HS-27A (cell line): ENCODE measurements around the gene ASTE1.
"Not testable (repeated sequence)": the region's sequence is repeated elsewhere in the genome, so short reads cannot be mapped to it uniquely, and the experiment has no call there.

Experiments
- DNase-seq: peaks from one replicate; pipeline ENCODE4 v3.0.0-alpha.2; 2012; ENCODE audit warnings: low read depth, missing footprints

The ASTE1 gene

DNA sequence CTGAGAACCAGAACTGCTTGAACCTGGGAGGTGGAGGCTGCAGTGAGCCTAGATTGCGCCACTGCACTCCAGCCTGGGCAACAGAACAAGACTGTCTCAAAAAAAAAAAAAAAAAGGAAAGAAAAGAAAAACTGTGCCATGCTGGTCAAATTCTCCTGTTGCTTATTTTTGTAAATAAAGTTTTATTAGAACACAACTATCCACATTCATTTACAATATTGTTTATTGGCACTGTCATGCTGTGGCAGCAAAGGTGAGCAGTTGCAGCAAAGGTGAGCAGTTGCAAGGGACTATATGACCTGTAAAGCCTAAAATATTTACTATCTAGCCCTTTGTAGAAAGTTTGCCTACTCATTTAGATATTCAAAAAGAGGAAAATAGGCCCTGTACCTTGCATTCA is 18.3 kb downstream of the ASTE1 start:
- no peak for DNase-seq

DNA sequence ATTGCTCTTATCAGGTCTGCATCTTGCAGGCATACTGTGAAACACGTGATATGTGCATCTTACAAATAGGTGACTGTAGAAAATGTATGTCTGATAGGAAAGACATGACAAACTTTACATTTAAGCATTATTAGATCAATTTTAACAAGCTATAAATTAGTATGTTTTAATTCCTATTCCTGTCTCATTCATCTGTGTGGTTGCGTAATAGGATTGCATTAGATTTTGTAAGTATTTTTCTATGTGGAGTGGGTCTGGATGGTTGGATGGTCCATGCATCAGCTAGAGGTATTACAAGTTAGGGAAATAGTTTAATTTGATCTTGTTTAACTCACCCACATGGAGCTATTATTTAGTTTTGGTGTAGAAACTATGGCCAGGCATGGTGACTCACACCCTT is 18.8 kb downstream of the ASTE1 start:
- no peak for DNase-seq

DNA sequence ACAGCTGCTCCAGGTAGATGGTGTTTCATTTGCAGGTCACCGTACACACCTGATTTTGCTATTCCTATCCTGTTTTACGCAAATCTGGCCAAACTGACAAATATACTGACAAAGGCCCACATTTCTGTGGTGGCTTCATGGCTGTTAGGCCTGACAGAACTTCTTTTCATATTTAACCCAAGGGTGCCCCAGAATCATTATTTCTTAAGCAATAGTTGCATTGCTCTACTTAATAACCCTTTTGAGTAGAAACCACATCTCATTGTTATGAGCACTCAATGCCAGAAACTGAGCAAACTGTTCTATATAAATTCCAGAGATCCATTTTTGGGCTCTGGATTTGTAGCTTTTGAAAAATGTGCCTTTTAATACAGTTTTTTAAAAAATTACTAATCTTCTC is 19.4 kb downstream of the ASTE1 start:
- no peak for DNase-seq

DNA sequence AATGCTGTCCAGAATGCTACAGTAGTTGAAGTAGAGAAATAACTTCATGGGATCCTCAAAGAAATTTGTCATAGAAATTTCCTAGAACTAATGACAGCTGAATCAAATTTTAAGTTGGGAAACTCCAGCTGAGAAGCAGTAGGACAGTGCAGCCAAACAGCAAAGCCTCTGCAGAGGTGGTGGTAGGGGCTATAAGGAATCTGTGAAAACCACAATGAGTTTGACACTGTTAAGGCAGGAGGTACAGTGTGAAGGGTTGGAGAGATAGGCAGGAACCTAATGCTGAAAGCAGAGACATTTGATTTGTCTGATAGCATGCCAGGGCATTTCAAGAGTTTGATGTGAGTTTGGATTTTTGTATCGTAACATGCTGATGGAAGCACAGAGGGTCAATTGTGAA is 22.0 kb downstream of the ASTE1 start:
- no peak for DNase-seq

DNA sequence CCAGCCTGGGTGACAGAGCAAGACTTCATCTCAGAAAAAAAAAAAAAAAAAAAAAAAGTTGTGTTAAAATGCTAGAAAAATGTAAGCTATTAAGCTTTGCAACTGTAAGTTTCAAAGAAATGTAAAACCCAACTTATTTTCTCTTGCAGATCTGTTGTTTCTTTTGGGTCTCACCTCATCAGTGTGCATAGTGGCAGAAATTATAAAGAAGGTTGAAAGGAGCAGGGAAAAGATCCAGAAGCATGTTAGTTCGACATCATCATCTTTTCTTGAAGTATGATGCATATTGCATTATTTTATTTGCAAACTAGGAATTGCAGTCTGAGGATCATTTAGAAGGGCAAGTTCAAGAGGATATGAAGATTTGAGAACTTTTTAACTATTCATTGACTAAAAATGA is 25.6 kb downstream of the ASTE1 start:
- no peak for DNase-seq

DNA sequence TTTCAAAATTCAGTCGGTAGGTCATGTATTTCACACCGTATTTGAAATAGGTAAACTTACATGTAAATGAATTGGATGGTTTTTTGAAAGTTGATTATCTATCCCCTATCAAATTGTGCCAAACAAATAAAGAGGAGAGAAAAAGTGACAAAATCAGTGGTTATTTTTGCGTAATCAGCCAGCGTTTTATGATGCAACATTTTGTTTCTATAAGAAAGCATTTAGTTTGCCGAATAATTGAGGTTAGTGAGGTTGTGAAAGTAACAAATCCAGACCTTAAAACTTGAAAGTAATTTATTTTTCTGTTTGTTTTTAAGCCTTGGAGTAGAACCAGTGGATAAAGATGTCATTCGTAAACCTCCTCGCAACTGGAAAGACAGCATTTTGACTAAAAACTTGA is 29.3 kb downstream of the ASTE1 start:
- DNase-seq, result no peak

DNA sequence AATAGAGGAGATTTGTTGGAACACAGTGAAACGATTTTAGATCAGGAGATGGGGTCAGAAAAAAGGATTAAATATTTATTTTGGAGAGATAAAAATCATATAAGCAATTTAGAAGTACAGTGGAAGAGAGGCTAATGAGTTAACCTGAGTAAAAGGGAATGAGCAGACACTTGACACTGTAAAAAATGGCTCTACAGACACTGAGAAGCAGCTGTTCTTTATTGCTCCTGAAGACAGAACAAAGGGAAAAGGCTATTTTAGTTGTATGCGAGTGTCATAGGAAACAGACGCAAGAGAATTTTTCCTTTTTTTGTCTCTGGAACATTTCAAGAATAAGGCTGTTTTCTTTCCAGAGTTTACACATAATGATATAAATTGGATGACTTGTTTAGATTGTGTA is 34.3 kb downstream of the ASTE1 start:
- no peak for DNase-seq

DNA sequence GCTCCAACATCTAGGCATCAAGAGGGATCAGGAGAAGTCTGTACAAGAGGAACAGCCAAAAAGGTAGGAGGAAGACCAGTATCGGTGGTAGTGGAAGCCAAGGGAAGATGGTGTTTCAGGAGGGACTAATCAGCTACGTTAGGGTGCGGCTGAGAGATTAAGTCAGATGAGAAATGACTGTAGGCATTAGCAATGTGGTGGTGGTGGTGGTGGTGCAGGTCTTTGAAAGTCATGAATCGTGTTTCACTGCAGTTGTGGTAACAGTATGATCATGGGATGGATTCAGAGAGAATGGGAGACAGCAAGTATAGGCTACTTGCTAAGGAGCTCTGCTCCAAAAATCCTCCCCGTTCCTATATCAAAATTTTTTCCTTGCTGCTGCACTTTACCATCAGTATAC is 35.5 kb downstream of the ASTE1 start:
- DNase-seq, result no peak

DNA sequence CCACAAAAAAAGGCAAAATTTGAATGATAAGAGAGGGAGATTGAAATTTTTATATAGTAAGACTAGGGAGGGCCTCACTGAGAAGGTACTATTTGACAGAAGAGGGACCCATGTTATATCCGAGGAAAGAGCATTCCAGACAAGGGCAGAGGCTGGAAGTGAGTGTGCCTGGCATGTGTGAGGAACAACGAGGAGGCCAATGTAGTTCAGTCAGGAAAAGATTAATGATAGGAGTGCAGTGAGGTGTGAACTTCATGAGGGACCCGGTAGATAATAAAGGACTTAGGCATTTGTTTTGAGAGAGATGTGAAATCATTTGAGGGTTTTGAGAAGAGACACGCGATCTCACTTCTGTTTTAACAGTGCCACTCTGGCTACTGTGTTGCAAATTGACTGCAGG is 36.3 kb downstream of the ASTE1 start:
- DNase-seq, result no peak

DNA sequence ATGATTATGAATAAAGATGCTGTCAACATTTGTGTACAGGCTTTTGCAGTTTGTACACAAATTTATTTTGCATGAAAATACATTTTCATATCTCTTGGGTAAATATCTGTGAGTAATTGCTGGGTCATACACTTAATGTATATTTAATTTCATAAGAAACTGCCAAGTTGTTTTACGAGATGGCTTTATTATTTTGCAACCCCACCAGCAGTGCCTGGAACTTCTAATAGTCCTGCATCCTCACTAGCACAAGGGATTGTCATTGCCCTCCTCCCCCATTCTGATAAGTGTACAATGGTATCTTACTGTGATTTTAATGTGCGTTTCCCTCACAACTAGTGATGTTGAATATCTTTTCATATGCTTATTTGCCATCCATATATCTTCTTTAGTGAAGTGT is 45.2 kb downstream of the ASTE1 start:
- DNase-seq, result no peak

DNA sequence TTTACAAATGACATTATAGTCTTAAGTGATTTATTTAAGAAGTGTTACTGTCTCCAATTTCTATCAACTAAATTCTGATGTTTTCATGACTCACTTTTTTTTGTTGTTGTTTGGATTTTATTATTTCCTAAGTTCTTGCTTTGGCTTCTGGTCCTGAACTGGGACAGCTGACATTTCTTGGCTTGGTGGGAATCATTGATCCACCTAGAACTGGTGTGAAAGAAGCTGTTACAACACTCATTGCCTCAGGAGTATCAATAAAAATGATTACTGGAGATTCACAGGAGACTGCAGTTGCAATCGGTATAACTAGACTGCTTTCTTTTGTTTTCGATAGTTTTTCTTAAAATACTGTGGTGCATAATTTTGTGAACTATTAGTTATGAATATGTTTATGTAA is 47.5 kb downstream of the ASTE1 start:
- no peak for DNase-seq

DNA sequence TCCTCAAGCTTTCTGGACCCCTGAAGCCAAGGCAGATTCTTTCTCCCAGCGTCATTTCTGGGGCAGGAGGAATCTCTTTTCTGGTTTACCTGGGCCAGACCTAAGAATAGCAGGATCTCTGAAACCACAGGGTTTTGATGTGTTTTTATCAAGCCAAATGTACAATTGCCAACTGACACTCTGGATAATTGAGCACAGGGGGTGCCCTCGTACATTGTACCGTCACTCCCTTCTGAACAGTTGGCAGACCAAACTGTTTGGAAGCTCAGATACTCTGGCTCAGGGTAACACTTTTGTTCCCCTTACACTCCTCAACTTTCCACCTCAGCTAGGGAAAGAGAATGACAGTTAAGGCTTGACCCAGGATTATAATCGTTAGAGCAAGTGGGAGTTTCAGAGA is 49.9 kb downstream of the ASTE1 start:
- DNase-seq, result no peak

DNA sequence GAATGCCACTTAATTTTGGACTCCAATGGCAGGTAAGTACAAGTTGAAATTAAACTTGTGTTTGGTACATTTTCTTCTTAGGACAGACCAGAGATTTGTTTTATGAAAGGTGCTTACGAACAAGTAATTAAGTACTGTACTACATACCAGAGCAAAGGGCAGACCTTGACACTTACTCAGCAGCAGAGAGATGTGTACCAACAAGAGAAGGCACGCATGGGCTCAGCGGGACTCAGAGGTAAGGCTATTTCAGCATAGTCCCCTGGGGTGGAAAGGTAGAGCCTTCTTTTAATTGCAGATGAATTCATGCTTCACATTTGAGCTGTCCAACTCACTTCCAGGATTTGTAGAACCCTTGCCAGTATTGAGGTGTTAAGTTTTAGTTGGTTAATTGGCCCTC is 51.4 kb downstream of the ASTE1 start:
- DNase-seq, result no peak

DNA sequence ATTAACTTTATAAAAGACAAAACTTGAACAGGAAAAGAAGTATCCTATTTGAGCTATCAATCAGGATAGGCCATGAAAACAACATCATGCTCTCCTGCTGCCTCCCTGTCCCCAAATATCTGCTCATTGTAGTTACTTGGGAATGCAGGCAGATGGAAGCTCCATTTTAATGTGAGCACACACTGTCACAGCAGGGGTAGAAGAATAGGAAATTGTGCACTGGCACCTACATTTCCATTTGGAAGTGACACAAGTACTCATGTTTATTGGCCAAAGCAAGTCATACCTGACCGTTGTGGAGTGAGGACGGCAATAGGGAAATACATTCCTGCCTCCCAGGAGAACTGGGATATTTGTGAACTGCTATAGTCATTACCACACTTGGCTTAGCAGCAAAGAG is 52.4 kb downstream of the ASTE1 start:
- no peak for DNase-seq

DNA sequence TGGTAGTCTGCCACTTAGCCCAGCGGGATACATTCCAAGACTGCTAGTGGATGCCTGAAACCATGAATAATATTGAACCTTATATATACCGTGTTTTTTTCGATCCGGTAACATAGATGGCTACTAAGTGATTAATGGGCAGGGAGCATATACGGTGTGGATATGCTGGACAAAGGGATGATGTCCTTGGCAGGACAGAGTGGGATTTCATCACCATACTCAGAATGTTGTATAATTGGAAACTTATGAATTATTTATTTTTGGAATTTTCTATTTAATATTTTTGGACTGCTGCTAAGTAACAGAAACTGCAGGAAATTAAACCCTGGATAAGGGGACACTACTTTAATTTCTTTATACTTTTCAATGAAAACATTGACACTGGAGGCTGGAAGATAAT is 53.2 kb downstream of the ASTE1 start:
- DNase-seq, result no peak

DNA sequence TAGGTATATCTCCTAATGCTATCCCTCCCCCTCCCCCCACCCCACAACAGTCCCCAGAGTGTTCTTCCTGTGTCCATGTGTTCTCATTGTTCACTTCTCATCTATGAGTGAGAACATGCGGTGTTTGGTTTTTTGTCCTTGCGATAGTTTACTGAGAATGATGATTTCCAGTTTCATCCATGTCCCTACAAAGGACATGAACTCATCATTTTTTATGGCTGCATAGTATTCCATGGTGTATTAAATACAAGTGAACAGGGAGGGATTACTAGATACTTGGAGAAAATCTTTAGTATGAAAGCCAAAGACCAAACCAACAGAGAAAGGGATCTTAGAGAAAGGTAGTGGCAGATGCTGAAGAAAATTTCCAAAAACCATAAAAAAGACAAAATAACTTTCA is 54.0 kb downstream of the ASTE1 start:
- not testable (repeated sequence) for DNase-seq

DNA sequence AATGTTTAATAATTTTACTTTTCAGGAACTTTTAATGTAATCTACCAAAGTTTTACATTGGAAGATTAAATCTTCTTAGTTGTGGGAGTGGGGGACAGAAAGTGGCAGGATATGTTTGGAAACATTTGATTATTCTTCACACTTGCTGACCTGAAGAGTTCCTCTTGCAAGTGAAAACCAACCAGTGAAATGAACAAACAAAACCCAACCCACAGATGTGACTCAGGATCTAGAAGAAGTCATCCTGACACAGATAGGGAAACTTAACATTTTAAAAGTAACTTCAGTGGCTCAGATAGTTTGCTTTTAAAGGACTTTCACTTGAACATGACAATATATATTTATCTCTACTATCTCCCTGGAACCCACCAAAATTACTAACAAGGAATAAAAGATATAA is 55.4 kb downstream of the ASTE1 start:
- DNase-seq, result no peak

DNA sequence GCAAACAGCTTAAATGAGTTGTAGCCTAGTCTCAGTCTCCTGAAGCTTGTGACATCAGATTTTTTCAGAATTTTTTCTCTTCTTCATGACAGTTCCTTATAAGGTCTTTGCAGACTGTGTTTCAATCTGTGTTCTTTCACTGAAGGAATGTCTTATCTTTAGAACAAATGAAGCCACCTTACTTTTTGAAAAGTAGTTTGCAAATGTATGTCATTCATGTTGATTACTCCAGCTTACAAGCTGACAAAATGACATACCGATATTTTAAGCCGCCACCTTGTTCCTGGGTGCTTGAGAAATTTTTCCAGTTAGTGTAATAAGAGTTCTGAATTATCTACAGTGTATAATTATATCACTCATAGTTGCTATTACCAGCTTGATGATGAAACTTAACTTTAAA is 57.0 kb downstream of the ASTE1 start:
- DNase-seq, result no peak

DNA sequence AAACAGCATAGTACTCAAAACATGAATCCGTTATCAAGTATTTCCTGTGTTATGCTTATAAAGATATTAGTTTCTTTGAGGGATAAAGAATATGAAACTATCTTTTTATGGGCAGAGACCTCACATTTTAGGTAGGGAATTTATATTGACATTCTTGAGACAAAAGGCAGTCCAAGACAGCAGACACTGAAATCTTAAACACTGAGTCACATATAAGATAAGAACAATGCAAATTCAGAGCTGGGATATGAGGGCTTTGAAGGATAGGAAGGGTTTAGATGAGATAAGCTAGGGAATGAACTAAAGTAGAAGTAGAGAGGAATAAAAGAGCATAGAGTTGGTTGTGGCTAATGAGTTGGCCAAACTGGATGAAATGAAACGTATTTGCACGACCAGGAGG is 58.4 kb downstream of the ASTE1 start:
- no peak for DNase-seq

DNA sequence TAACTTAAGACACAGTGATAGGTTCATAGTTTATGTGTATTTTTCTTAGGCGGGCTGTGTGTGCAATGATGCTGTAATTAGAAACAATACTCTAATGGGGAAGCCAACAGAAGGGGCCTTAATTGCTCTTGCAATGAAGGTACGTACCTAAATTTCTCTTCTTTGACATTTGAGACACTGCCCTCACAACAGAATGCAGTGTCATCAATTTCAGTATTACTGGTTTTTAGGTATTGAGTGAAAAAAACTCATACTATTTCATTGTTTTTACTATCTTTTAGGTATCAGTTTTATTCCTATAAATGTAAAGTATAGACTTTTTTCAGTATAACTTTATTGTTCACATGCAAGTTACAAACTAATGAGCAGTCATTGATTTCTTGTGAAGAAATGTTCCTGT is 59.3 kb downstream of the ASTE1 start:
- DNase-seq, result no peak

DNA sequence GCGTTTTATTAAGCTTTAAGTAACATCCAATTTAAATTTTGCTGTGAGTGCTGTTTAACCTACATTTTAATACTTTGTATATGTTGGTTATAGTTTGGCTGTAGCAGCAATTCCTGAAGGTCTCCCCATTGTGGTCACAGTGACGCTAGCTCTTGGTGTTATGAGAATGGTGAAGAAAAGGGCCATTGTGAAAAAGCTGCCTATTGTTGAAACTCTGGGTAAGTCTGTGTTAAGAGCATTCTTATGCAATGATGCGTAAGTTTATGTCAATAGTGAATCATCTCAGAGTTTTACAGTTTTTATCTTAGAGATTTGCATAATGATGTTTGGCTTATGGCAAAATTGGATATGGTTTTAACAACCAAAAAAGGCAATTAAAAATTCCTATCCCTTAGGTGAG is 62.7 kb downstream of the ASTE1 start:
- DNase-seq, result peak; percentile 35
